K562 (cell line): ENCODE data around the gene XPOT. TPM values are rescaled to one million over a fixed set of nuclear protein-coding genes. Genes with fewer than 3 reads are reported as not detected.

Experiments used
- BRF2 ChIP-seq: IDR thresholded peaks from 3 replicates; pipeline ENCODE4 v1.6.1; 2011; ENCODE audit warnings: borderline replicate concordance, mild to moderate bottlenecking; ENCODE audit not compliant: insufficient read length, insufficient read depth
- MITF ChIP-seq: IDR thresholded peaks from 2 replicates; pipeline ENCODE4 v1.6.1; 2014; ENCODE audit warnings: antibody characterized with exemption
- NCOA4 ChIP-seq: fragments of 450-650 bp; IDR thresholded peaks from 2 replicates; pipeline ENCODE4 v1.6.1; 2018; ENCODE audit warnings: mild to moderate bottlenecking; ENCODE audit not compliant: partially characterized antibody
- PRPF4 ChIP-seq: fragments of 200-400 bp; formaldehyde crosslinking; IDR thresholded peaks from one replicate; pipeline ENCODE4 v1.6.1; 2017; ENCODE audit warnings: low read length, low read depth, mild to moderate bottlenecking; ENCODE audit not compliant: insufficient read depth, poor library complexity, severe bottlenecking
- RNF2 ChIP-seq: sonication (generic); IDR thresholded peaks from 2 replicates; pipeline ENCODE4 v1.6.1; 2016
- RUNX1 ChIP-seq: sonication (generic); IDR thresholded peaks from 2 replicates; pipeline ENCODE4 v1.6.1; 2016; ENCODE audit warnings: antibody characterized with exemption, low read depth
- SRSF3 ChIP-seq: fragments of 200-400 bp; formaldehyde crosslinking; IDR thresholded peaks from 2 replicates; pipeline ENCODE4 v1.6.1; 2016; ENCODE audit warnings: mild to moderate bottlenecking, low read length, moderate library complexity; ENCODE audit not compliant: insufficient read depth
- ZNF318 ChIP-seq, 2 experiments: fragments of 450-650 bp; IDR thresholded peaks; 2 replicates each; pipeline ENCODE4 v1.6.1; 2016; ENCODE audit warnings: mild to moderate bottlenecking in 2 of 2, borderline replicate concordance in 1 of 2, low read depth in 1 of 2, moderate library complexity in 1 of 2
- ZNF76 ChIP-seq: fragments of 250-450 bp; sonication (Bioruptor Pico); IDR thresholded peaks from 2 replicates; pipeline ENCODE4 v1.4.0; 2020; ENCODE audit warnings: mild to moderate bottlenecking, moderate library complexity, borderline replicate concordance
- ZNF77 ChIP-seq: fragments of 250-450 bp; sonication (Bioruptor Pico); IDR thresholded peaks from 2 replicates; pipeline ENCODE4 v1.5.0; 2020
- ZNF830 ChIP-seq: fragments of 250-450 bp; sonication (Bioruptor Pico); IDR thresholded peaks from 2 replicates; pipeline ENCODE4 v1.5.0; 2021; ENCODE audit warnings: mild to moderate bottlenecking
- polyA plus RNA-seq, 8 experiments: library from polyadenylated mRNA; depleted of rRNA in 4 of 8; stranded (reverse) in 5 of 8; unstranded in 3 of 8; fragments of >200 nt; fragmentation: Nextera tagmentation in 2 of 8; fragmentation: Illumina TruSeq in 1 of 8; extraction: Ambion mirVana in 2 of 8; extraction: Trizol in 1 of 8; gene quantifications; 2 replicates each; pipeline versions ENCODE4 v1.2.1 to v1.2.3, GENCODE V29; 2011 to 2014; ENCODE audit warnings: inconsistent platforms in 1 of 8, missing spikeins in 1 of 8
- total RNA-seq, 7 experiments: library from RNA; depleted of rRNA in 6 of 7; stranded (reverse); fragments of >200 nt in 6 of 7; fragmentation: Illumina TruSeq in 2 of 7; extraction: Trizol in 2 of 7; gene quantifications; 2 replicates each; pipeline versions ENCODE4 v1.2.1 to v1.2.3, GENCODE V29; 2011 to 2021; ENCODE audit warnings: low replicate concordance in 1 of 7

Gene XPOT
- total and polyA plus RNA-seq, 9 of the 15 experiments (the other 6 are each of a cell fraction or from before 2014, with no cell fraction given): 26.2 to 192 (median 102) TPM

- TF ChIP-seq ZNF318 (IDR thresholded peaks at IDR 0.05; ENCODE audit: borderline replicate concordance in 1 of 2, low read depth in 1 of 2) (no peak), RUNX1 (no peak), SRSF3 (peak; percentile 100), PRPF4 (peak; percentile 95), ZNF830 (CRISPR knock-in tag) (peak; percentile 58; the same call in 1 of the 2 replicates), MITF (peak; percentile 89), ZNF77 (no peak), BRF2 (no peak), ZNF76 (0 out of 2 replicates have a peak, but pooled peaks have one; percentile 38), RNF2 (peak; percentile 88), NCOA4 (no peak)
These were observed 471 bp downstream of the XPOT start (continued) for GRCh38 chr12:64404470-64405256.
